HepG2 (cell line): ENCODE results near the gene NLRP8. TPM values are rescaled to one million over a fixed set of nuclear protein-coding genes. Genes with fewer than 3 reads are reported as not detected.

ENCODE experiments used
- ATAC-seq: fragments of 200-7000 bp; cut with Tn5 transposase; 3 replicates; pipeline ENCODE4 v1.9.1; 2020; ENCODE audit warnings: mild to moderate bottlenecking, moderate library complexity
- BruUV-seq: library from RNA; stranded (reverse); fragments of 400-500 nt; replicated peaks from 2 replicates; lab custom pipeline; 2021; lab: Mats Ljungman, UMichigan
- CTCF ChIA-PET: fragments of 300-600 bp; formaldehyde crosslinking; extraction: SDS; loops from one replicate; lab custom pipeline; 2021; ENCODE audit warnings: low total read pairs, inconsistent platforms, low intra/inter-chr PET ratio; lab: Yijun Ruan, JAX
- POLR2A ChIA-PET: fragments of 350-600 bp; sonication (Branson Sonifier 250); formaldehyde crosslinking; loops from one replicate; lab custom pipeline; 2020; ENCODE audit warnings: antibody characterized with exemption, inconsistent platforms; lab: Yijun Ruan, JAX
- DNase-seq: peaks from one replicate; pipeline ENCODE4 v3.0.0-alpha.2; 2015; ENCODE audit warnings: low spot score
- FAIRE-seq: peaks from 3 replicates; lab custom pipeline; 2011; peaks lifted over from hg19 to GRCh38; lab: Jason Lieb, UNC
- H2AFZ ChIP-seq: one replicate; pipeline ENCODE4 v1.6.1; 2011; ENCODE audit warnings: low read length, inconsistent platforms
- H3K27ac ChIP-seq: fragments of 300-600 bp; 3 replicates; pipeline ENCODE4 v1.8.0; 2011; ENCODE audit warnings: mixed run types, mild to moderate bottlenecking, mixed read lengths, low read length, inconsistent platforms; ENCODE audit not compliant: insufficient read depth; ENCODE audit errors: extremely low read length
- H3K27me3 ChIP-seq, 2 experiments: fragments of 200-600 bp in 1 of 2; 2 replicates in 1 of 2; 3 replicates in 1 of 2; pipeline versions ENCODE4 v1.6.0 to v1.8.0; 2011; ENCODE audit warnings: low read length in 2 of 2, mild to moderate bottlenecking in 2 of 2, moderate library complexity in 2 of 2, inconsistent platforms in 1 of 2; ENCODE audit not compliant: insufficient read depth in 2 of 2, control insufficient read depth in 1 of 2
- H3K36me3 ChIP-seq, 2 experiments: fragments of 200-600 bp in 1 of 2; replicated peaks in 1 of 2; 2 replicates in 1 of 2; 3 replicates in 1 of 2; pipeline versions ENCODE4 v1.5.1 to v1.8.0; 2011; ENCODE audit warnings: low read length in 2 of 2, inconsistent platforms in 1 of 2; ENCODE audit not compliant: insufficient read depth in 2 of 2, control insufficient read depth in 1 of 2
- H3K4me1 ChIP-seq: 2 replicates; pipeline ENCODE4 v1.5.1; 2012; ENCODE audit warnings: low read length, inconsistent platforms; ENCODE audit not compliant: insufficient read depth
- H3K4me2 ChIP-seq: 2 replicates; pipeline ENCODE4 v1.6.0; 2011; ENCODE audit warnings: low read depth, low read length, inconsistent platforms
- H3K4me3 ChIP-seq, 3 experiments: fragments of 200-600 bp in 1 of 3; sonication (generic), shearing (Covaris generic) in 1 of 3; replicated peaks in 1 of 3; 2 replicates each; pipeline ENCODE4 v1.5.1; 2011 to 2016; ENCODE audit warnings: low read length in 3 of 3, inconsistent platforms in 2 of 3, low read depth in 2 of 3, mild to moderate bottlenecking in 2 of 3, control low read depth in 1 of 3, mixed read lengths in 1 of 3; ENCODE audit not compliant: insufficient read depth in 1 of 3
- H3K79me2 ChIP-seq: one replicate; pipeline ENCODE4 v1.6.1; 2011; ENCODE audit warnings: low read length, inconsistent platforms; ENCODE audit not compliant: insufficient read depth
- H3K9ac ChIP-seq: 2 replicates; pipeline ENCODE4 v1.6.0; 2011; ENCODE audit warnings: mild to moderate bottlenecking, low read depth, low read length, inconsistent platforms; ENCODE audit not compliant: insufficient read depth
- H3K9me3 ChIP-seq: 2 replicates; pipeline ENCODE4 v1.5.1; 2012; ENCODE audit warnings: mild to moderate bottlenecking, low read length
- H4K20me1 ChIP-seq: 2 replicates; pipeline ENCODE4 v1.6.0; 2011; ENCODE audit warnings: inconsistent platforms, mild to moderate bottlenecking, low read length, moderate library complexity; ENCODE audit not compliant: insufficient read depth
- DDIT3 ChIP-seq: sonication (generic); formaldehyde crosslinking; IDR thresholded peaks from 2 replicates; pipeline ENCODE4 v1.4.0; 2020; ENCODE audit warnings: mild to moderate bottlenecking, missing genetic modification reagents
- KAT7 ChIP-seq: IDR thresholded peaks from 2 replicates; pipeline ENCODE4 v1.6.1; 2018; ENCODE audit warnings: borderline replicate concordance, missing compliant biosample characterization
- MIXL1 ChIP-seq: IDR thresholded peaks from 2 replicates; pipeline ENCODE4 v1.6.1; 2016
- PHF21A ChIP-seq: sonication (generic); formaldehyde crosslinking; IDR thresholded peaks from 2 replicates; pipeline ENCODE4 v1.5.0; 2020; ENCODE audit warnings: mild to moderate bottlenecking, missing genetic modification reagents
- PITX1 ChIP-seq: sonication (generic); formaldehyde crosslinking; IDR thresholded peaks from 2 replicates; pipeline ENCODE4 v1.5.1; 2020; ENCODE audit warnings: mild to moderate bottlenecking, missing genetic modification reagents
- TEF ChIP-seq: sonication (generic); formaldehyde crosslinking; IDR thresholded peaks from 2 replicates; pipeline ENCODE4 v1.5.0; 2020; ENCODE audit warnings: missing genetic modification reagents
- ZNF121 ChIP-seq: sonication (generic); formaldehyde crosslinking; IDR thresholded peaks from 2 replicates; pipeline ENCODE4 v1.5.0; 2020; ENCODE audit warnings: mild to moderate bottlenecking, missing genetic modification reagents
- ZNF281 ChIP-seq: sonication (generic); formaldehyde crosslinking; IDR thresholded peaks from 2 replicates; pipeline ENCODE4 v1.4.0; 2020; ENCODE audit warnings: missing genetic modification reagents, borderline replicate concordance
- WGBS: methylation state at CpG from one replicate; pipeline ENCODE4 v1.1.6; 2017; ENCODE audit warnings: low lambda C conversion rate; 5-methylcytosine and 5-hydroxymethylcytosine counted together
- in situ Hi-C: cut with HindIII; loops from 2 replicates; pipeline ENCODE4 v1.10.0; 2017; ENCODE audit warnings: low pct_unique_long_range_greater_than_20kb; ENCODE audit not compliant: extremely low pct_ligation_motif_present
- intact Hi-C: fragments of 100-400 bp; cut with micrococcal nuclease; formaldehyde crosslinking; loops from one replicate; pipeline ENCODE4 v1.10.0; 2022; ENCODE audit not compliant: unreplicated experiment
- polyA plus RNA-seq, 8 experiments: library from polyadenylated mRNA; depleted of rRNA in 3 of 8; stranded (reverse) in 7 of 8; unstranded in 1 of 8; fragments of >200 nt; fragmentation: Illumina TruSeq in 4 of 8; extraction: Trizol in 4 of 8; gene quantifications; 2 replicates each; pipeline versions ENCODE4 v1.2.1 to v1.2.3, GENCODE V29; 2011 to 2016; ENCODE audit warnings: low read depth in 4 of 8, missing spikeins in 1 of 8, mixed read lengths in 1 of 8; ENCODE audit not compliant: insufficient read depth in 1 of 8
- total RNA-seq, 5 experiments: library from RNA; depleted of rRNA; stranded (reverse); fragments of >200 nt; fragmentation: Illumina TruSeq; extraction: Trizol; gene quantifications; 2 replicates each; pipeline ENCODE4 v1.2.3, GENCODE V29; 2016; ENCODE audit warnings: low read depth in 1 of 5

NLRP8 gene
- total and polyA plus RNA-seq, 2 of the 13 experiments (the other 11 are each of a cell fraction or from before 2014, with no cell fraction given): not detected

GRCh38 chr19:55956431-55956830 is 8.8 kb downstream of the NLRP8 start:
- CTCF ChIA-PET: no interaction called here
- no peaks in the 10 kb centered on the region for H3K9me3 ChIP-seq
- no peak overlapping the region for H3K27ac ChIP-seq
- peaks cover 1 to 41% of the 10 kb centered on the region in 2 experiments; a peak in 3 of 5 replicates for H3K27me3 ChIP-seq
- BruUV-seq: no TSS peak
- TF ChIP-seq PITX1 (CRISPR knock-in tag) (peak; percentile 37; the same call in 1 of the 2 replicates), MIXL1 (CRISPR knock-in tag) (no peak), ZNF121 (CRISPR knock-in tag) (no peak), TEF (CRISPR knock-in tag) (no peak), PHF21A (no peak), DDIT3 (no peak), ZNF281 (CRISPR knock-in tag) (no peak), KAT7 (CRISPR knock-in tag) (no peak)
- H3K79me2 ChIP-seq: no peaks in the 10 kb centered on the region
- POLR2A ChIA-PET: no interaction called here
- intact Hi-C loops (no loop called here), in situ Hi-C loops (no loop called here)
- H3K9ac ChIP-seq: no peak overlapping the region
- 2% methylated on average over 7 of the region's 7 CpGs for WGBS
- H3K4me3 ChIP-seq: no peak overlapping the region
- no peaks in the 10 kb centered on the region for H3K36me3 ChIP-seq
- FAIRE-seq (no peak), ATAC-seq (no peak), DNase-seq (no peak)
- no peak overlapping the region for H3K4me2 ChIP-seq
- H4K20me1 ChIP-seq: no peaks in the 10 kb centered on the region
- H3K4me1 ChIP-seq: no peaks in the 10 kb centered on the region
- H2AFZ ChIP-seq: no peak overlapping the region
